ENCODE measurements around the gene JUP. TPM values are rescaled to one million over a fixed set of nuclear protein-coding genes. Genes with fewer than 3 reads are reported as not detected.

JUP gene
- total and polyA plus RNA-seq, 2 of the 13 experiments (the other 11 are each of a cell fraction or from before 2014, with no cell fraction given): 12.1 to 20.6 TPM

- TF ChIP-seq ATF4 (CRISPR knock-in tag; IDR thresholded peaks at IDR 0.05): 0 out of 4 replicates have a peak, but pooled peaks of 1 of the 2 experiments have one; percentile 2
- TF ChIP-seq HNRNPK (IDR thresholded peaks at IDR 0.05; ENCODE audit: low read depth, low read length, poor library complexity, severe bottlenecking): peak; percentile 38
- no peak for TF ChIP-seq ZNF614 (CRISPR knock-in tag; IDR thresholded peaks at IDR 0.05; ENCODE audit: borderline replicate concordance)
- TF ChIP-seq YEATS2 (CRISPR knock-in tag; IDR thresholded peaks at IDR 0.05; ENCODE audit: borderline replicate concordance): 0 out of 2 replicates have a peak, but pooled peaks have one; percentile 19
- peak; percentile 31; the same call in 1 of the 2 replicates for TF ChIP-seq ZNF740 (CRISPR knock-in tag; IDR thresholded peaks at IDR 0.05)
- no peak for TF ChIP-seq CBX2 (IDR thresholded peaks at IDR 0.05; ENCODE audit: low read depth, low read length)
- no peak for TF ChIP-seq CBX2 (CRISPR knock-in tag; IDR thresholded peaks at IDR 0.05; ENCODE audit: low read depth)
- peak; percentile 44; the same call in 1 of the 2 replicates for TF ChIP-seq ZNF891 (CRISPR knock-in tag; IDR thresholded peaks at IDR 0.05)
- no peak for TF ChIP-seq THAP8 (CRISPR knock-in tag; IDR thresholded peaks at IDR 0.05; ENCODE audit: borderline replicate concordance)
- no peak for TF ChIP-seq TMF1 (CRISPR knock-in tag; IDR thresholded peaks at IDR 0.05; ENCODE audit: low read depth)
- no peak for TF ChIP-seq CC2D1A (CRISPR knock-in tag; IDR thresholded peaks at IDR 0.05)
- TF ChIP-seq ZNF451 (CRISPR knock-in tag; IDR thresholded peaks at IDR 0.05): no peak
- TF ChIP-seq RXRA (CRISPR knock-in tag; IDR thresholded peaks at IDR 0.05): peak; percentile 29; the same call in 1 of the 2 replicates
- TF ChIP-seq U2AF1 (optimal IDR thresholded peaks at IDR 0.05; ENCODE audit: low read depth, low read length): no peak
- 0 out of 2 replicates have a peak, but pooled peaks have one; percentile 46 for TF ChIP-seq MTA1 (CRISPR knock-in tag; IDR thresholded peaks at IDR 0.05; ENCODE audit: borderline replicate concordance)
- no peak for TF ChIP-seq SNAPC2 (CRISPR knock-in tag; IDR thresholded peaks at IDR 0.05)
- peak; percentile 4 for TF ChIP-seq TEAD3 (CRISPR knock-in tag; optimal IDR thresholded peaks at IDR 0.05; ENCODE audit: borderline replicate concordance)
- no peak for TF ChIP-seq SOX13 (IDR thresholded peaks at IDR 0.05)
- TF ChIP-seq SOX13 (CRISPR knock-in tag; conservative IDR thresholded peaks at IDR 0.05 in 1 of 2, IDR thresholded peaks at IDR 0.05 in 1 of 2): peak in 1 of 2 experiments; percentile 70; a peak in 2 of 4 replicates
- TF ChIP-seq GABPB1 (CRISPR knock-in tag; IDR thresholded peaks at IDR 0.05): no peak
- TF ChIP-seq ZNF30 (CRISPR knock-in tag; IDR thresholded peaks at IDR 0.05): no peak
- TF ChIP-seq HNRNPH1 (optimal IDR thresholded peaks at IDR 0.05; ENCODE audit: low read depth, low read length): no peak
- TF ChIP-seq CCDC6 (CRISPR knock-in tag; IDR thresholded peaks at IDR 0.05): no peak
- TF ChIP-seq ZNF788 (CRISPR knock-in tag; IDR thresholded peaks at IDR 0.05; ENCODE audit: borderline replicate concordance): peak; percentile 23; the same call in 1 of the 2 replicates
- 0 out of 4 replicates have a peak, but pooled peaks of 1 of the 2 experiments have one; percentile 42 for TF ChIP-seq KLF16 (CRISPR knock-in tag; IDR thresholded peaks at IDR 0.05)
- TF ChIP-seq ZBTB37 (CRISPR knock-in tag; IDR thresholded peaks at IDR 0.05): 0 out of 2 replicates have a peak, but pooled peaks have one; percentile 25
These were observed 668 bp downstream of the JUP start (continued) for GRCh38 chr17:41785859-41786226.
